K562 treated with DMSO at 1 percent for 12 hours (cell line): ENCODE data around the gene TIGD4. TPM values are rescaled to one million over a fixed set of nuclear protein-coding genes. Genes with fewer than 3 reads are reported as not detected.

ENCODE experiments used
- total RNA-seq: library from RNA; unstranded; fragments of 300-600 nt; gene quantifications from 2 replicates; pipeline ENCODE4 v1.2.3, GENCODE V29; 2022; ENCODE audit not compliant: insufficient read depth

TIGD4 gene
- total RNA-seq: 0.33 TPM in 1 of 2 replicates, not detected in the other

DNA sequence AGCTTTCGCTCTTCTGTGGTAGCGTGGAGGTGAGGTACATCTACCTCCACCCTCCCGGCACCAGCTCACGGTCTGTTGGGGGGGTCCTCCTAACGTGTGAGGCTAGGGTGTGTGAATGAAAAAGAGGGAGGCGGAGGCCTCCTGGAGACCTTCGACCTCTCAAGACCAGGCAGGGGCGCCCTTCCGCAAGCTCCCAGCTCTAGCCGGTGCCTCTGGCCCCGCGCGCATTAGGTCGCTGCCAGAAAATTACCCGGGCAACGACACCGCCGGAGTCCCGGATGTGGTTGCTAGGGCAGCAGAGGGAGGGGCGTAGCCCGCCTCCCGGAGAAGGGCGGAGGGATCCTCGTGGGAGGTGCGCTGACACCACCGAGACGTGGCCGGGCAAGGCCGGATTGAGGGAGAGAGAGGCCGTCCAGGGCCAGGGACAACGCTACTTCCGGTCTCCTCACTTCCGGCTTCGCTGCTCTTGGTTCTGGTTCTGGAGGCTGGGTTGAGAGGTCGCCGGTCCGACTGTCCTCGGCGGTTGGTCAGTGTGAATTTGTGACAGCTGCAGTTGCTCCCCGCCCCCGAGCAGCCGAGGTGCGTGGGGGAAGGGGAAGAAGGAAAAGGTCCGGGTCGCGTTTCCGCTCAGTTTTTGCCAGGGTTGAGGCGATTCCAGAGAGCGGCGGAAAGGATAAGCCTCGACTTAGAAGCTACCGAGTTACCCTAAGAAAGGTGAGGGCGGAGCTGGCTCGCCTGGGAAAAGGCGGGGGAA is at the start of gene TIGD4, which contains the start of gene ARFIP1:
TIGD4 (minus strand) TSS at position 218 of the 754 bp plus-strand sequence. CDS start 8,726 bp downstream, outside the sequence.
ARFIP1 (plus strand) TSS at position 442 of the 754 bp plus-strand sequence. CDS start 49,680 bp downstream, outside the sequence.

Other genes with a start within 250 kb of the TIGD4 start
- 6.8 and 7.7 TPM in 2 replicates for gene FBXW7, start 243.6 kb downstream of the TIGD4 start, total RNA-seq
- 1.4 and 5.0 TPM in 2 replicates for gene TMEM154, start 99.7 kb downstream of the TIGD4 start, total RNA-seq
- gene ARFIP1, start 224 bp upstream of the TIGD4 start, total RNA-seq: 6.0 and 21.7 TPM in 2 replicates
- 0.15 and 1.1 TPM in 2 replicates for gene FHDC1, start 156.6 kb upstream of the TIGD4 start, total RNA-seq